Testis (tissue), 2 donors: ENCODE measurements around the gene SEMA3C.

Experiments used
- CTCF ChIP-seq, 3 experiments: fragments of 450-650 bp in 2 of 3; fragments of 200-600 bp in 1 of 3; sonication (generic) in 1 of 3; IDR thresholded peaks; one replicate each; pipeline ENCODE4 v1.5.1; 2016 to 2019; ENCODE audit warnings: antibody characterized with exemption in 3 of 3, mild to moderate bottlenecking in 2 of 3, moderate library complexity in 1 of 3
- POLR2A ChIP-seq: fragments of 450-650 bp; IDR thresholded peaks from one replicate; pipeline ENCODE4 v1.6.1; 2017; ENCODE audit warnings: antibody characterized with exemption, mild to moderate bottlenecking, moderate library complexity

DNA sequence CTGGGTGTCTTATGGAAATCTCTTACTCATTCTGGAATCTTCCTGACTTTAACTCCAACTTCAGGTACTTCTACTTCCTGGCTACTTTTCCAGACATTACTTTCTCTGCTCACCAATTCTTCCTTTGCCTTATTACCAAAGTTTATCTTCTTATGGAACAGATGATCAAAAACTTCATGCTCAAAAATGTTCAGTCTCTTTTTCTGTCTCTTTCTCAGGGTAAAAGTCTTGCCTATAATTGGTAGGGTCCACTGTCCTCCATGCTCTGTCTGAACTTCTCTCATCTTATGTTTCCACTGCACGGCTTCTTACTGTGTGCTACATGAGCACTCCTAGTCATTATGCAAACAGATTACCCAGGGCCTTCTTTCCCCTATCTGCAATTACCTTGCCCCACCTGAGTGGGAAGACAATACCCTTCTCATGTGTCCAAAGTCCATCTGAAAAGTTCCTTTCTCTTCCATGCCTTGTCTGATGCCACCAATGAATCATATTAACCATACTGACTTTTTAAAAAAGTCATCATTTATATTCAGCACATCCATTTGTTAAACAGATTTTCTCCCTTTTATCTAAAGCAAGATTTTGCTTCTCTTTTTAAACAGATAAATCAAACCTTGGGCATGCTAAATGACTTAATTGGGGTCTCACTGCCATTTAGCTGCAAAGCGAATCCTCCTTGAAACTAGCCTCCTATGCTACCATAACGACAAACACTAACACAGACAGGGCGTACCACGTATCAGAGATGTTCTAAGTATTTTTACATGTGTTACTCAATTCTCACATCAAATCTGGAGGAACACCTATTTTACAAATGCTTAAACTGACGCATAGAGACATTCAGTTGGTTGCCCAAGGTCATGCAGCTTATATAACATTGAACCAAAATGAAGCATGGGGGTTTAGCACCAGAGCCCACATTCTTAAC, 48.8 kb downstream of the SEMA3C start:
- TF ChIP-seq CTCF (IDR thresholded peaks at IDR 0.05) (no peak), POLR2A (no peak)
